SIG-M5 (cell line): ENCODE results near the gene NCF2.

Source experiments
- DNase-seq: peaks from one replicate; lab custom pipeline; 2025; lab: John Stamatoyannopoulos, UW

Gene NCF2

DNA sequence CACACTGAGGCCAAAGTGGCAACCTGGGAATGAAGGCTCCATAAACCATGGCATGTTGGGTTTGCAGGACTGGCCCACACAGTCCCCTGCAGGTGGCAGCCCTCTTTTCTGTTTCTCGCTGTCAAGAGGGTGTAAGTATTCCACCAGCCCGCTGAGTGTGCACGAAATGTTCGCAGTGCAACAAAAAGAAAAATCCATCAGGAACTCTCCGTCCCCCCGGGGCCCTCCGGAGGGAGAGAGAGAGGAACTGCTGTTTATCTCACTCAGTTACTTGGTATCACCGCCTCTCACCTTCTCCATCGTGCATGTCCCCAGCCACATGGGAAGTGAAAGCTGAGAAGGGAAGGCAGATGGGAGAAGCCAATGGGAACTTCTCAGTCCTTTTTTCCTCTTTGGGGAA is 38.3 kb downstream of the NCF2 start:
- no peak for DNase-seq

DNA sequence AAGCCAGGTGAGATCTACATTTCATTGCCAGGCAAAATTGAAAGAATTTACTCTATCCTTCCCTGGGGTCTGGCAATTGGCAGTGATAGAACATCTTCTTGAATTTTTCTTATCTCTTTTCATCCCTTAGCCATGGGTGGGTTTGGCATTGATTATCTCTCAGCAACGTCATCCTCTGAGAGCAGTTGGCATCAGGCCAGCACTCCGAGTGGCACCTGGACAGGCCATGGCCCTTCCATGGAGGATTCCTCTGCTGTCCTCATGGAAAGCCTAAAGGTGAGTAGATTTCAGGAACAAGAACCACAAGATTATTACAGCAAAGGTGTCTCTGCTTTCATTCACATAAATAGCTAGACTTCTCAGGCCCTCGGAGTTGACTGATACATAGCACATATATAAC is 39.3 kb downstream of the NCF2 start:
- no peak for DNase-seq

DNA sequence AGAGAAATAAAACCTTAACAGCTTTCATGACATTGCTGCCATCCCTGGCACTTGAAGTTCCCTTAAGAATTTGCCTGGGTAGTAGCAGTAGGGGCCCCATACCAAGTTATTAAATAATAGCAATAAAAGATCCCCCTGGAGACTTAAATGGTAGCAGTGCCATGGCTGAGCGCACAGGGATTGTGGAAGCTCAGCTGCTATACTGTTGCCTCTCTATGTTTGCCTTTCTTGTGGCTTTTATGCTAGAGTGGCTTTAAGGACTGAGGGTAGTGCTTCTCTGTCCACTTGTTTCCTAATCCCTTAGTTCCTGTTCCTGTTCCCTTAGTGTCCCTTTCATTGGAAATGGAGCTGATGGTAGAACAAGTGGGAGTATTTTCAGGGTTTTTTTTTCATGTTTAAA is 42.1 kb downstream of the NCF2 start:
- DNase-seq: no peak

DNA sequence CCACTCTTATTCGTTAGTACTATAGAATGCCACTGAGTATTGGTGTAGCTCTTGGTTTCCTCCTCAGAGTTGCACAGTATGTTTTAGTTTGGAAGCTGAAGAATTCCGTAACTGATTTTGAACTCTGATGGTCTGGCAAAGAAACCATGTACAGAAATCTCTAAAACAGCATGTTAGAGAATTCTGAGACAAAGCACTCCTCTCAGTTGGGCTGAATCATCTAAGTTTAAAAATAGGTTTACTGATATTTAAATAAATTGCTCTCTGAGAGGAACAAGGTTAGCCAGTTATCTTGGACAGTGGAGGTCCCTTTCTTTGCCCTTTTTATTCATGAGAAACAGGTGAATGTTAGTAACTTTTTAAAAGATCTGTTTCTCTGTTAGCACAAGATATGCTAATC is 43.8 kb downstream of the NCF2 start:
- DNase-seq: no peak

DNA sequence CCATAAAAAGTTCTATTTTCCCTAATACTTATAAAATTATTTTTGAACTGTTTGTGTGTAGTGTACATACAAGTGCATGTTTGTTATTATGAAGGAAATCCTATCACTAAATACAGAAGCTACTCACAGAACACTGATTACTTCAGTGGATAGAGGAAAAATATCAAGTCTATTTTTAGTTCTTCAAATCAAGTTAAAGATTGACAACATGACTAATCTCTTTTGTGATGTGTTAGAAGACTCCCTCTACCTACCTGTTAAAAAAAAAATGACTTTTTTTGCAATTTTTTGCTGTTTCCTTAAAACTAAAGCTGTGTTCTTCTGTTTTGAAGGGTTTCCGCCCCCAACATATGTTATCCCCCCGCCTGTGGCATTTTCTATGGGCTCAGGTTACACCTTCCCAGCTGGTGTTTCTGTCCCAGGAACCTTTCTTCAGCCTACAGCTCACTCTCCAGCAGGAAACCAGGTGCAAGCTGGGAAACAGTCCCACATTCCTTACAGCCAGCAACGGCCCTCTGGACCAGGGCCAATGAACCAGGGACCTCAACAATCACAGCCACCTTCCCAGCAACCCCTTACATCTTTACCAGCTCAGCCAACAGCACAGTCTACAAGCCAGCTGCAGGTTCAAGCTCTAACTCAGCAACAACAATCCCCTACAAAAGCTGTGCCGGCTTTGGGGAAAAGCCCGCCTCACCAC is 45.5 kb downstream of the NCF2 start:
- DNase-seq: no peak

DNA sequence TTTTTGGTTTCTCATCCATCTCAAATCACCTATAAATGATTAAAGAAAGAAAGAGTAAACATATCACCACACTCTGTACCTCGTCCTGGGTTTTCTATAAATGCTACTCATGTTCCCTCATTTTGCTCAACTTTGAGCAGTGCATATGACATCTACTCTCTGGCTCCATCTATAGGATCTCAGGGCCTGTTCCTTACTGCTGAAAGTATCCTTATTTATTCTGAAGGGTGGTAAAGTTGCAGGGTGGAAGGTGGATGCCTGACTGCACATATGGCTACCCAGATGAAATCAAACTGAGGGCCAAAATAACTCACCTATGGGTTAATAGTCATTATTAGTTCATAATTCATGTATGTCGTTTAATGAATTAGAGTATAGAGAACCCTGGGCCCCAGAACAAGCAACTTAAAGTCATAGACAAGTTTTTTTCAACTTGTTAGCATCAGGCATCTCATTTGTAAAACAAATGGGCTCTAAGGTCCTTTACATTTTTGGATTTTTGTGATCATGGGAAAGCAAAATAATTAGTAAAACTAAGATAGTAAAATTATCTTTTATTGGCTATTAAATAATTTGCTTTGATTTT is 46.5 kb downstream of the NCF2 start:
- peak; percentile 37 for DNase-seq

DNA sequence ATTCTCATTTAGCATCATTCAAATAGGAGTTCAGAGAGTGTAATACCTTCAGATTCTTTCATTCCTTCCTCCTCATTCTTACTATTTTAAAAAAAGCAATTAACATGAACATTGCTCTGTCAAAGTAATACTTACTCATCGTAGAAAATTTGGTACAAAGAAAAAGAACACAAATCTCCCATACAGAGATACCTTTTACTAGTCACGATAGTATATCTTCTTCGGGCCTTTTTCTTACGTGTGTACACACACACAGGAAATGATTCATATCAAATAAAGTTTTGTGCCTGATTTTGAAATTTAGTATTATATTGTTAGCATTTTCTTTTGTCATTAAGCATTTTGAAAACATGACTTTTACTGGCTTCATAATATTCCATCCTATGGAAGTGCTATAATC is 52.9 kb downstream of the NCF2 start:
- DNase-seq: no peak

DNA sequence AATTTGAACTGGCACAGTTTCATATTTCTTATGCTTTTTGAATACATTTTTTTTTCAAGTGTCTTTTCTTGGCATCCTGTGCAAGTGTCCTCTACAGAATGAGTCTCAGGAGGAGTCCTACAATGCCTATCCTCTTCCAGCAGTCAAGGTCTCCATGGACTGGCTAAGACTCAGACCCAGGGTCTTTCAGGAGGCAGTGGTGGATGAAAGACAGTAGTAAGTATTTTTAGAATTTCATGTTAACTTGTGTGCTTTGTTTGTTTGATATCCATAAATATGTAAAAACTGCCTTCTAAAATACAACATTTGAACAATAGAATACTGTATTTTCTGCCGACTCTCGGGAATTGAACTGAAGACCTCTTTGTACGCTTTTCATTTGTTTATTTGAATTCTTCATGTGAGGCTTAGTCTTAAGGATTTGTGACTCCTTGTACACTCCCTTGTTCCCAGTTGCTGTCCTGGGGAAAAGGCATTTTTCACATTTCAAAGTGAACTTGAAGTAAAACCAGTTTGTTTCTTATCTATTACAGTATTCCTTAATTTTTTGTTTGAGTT is 56.6 kb downstream of the NCF2 start:
- DNase-seq: no peak

DNA sequence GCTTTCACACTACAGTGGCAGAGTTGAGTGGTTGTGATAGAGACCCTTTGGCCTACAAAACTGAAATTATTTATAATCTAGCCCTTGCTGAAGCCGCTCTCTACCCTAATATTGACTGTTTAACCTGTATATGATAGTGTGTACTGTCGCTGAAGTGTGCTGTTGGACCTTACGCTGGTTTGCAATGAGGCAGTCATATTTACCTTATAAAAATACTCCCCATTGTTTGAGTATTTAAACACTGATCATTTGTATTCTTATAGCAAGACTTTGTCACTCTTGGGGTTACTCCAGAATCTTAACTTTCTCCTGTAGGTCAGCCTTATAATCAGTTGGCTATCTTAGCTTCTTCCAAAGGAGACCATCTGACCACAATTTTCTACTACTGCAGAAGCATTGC is 61.7 kb downstream of the NCF2 start:
- no peak for DNase-seq

DNA sequence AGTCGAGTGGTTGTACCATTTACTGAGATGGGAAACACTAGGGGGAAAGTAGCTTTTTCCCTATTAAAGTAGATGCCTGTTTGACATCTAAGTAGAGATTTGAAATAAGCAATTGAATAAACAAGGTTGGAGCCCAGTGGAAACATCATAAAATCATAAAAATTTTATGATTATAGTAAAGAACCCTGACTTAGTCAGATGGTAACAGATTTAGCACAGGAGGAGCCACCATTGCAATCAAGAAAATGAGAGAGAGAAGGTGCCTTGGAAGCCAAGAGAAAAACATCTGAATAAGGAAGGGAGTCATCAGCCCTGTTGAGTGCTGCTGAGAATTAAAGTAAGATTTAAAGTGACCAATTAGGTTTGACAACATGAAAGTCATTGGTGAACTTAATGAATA is 68.2 kb downstream of the NCF2 start:
- no peak for DNase-seq

DNA sequence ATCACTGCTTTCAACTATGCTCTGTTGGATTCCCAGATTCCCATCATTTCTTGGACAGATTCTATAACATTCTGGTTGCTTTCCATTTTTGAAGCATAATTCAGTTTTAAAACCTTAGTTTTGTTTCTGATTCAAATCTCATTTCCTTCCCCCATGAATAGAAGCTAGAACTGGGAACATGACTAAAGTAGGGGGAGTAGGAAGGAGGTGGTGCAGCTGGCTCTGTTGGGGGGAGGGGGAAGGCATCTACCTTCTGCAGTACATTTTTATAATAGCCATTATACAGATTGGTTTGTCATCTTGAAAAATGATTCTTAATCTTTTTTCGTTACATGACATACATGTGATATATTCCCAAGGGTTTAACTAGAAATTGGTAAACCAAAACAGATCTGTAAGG is 69.9 kb downstream of the NCF2 start:
- DNase-seq: no peak

DNA sequence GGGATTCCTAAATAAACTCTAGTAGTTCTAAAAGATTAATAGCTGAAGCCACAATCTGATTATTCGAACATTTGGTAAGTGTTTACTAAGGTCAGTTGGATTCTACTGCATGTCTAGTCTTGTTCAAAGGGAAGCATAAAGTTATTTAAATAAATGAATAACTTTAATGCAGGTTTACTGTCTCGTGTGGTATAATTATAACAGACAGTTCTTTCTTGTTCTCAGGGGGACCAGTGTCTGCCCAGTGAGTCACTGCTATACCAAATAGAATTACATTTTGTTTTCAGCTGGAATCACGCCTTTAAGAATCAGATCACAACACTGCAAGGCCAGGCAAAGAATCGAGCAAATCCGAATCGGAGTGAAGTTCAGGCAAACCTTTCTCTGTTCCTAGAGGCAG is 72.9 kb downstream of the NCF2 start:
- no peak for DNase-seq

DNA sequence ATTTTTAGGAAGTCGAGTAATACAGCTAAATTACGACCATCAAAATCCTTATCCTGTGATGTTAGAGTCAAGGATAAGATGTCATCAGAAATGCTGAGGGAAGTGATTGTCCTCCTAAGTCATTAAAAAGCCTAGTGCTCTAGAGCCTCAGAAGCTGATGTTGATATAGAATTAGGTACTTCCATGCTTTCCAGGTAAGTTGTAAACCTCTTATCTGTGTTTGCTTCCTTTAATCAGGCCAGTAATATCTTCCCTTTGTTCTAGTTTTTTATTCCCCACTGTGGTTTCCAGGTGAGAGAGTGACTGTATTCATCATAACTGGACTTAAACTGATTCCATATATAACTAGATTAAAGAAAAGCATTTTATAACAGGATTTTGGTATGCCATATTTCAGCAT is 73.5 kb downstream of the NCF2 start:
- DNase-seq: no peak

DNA sequence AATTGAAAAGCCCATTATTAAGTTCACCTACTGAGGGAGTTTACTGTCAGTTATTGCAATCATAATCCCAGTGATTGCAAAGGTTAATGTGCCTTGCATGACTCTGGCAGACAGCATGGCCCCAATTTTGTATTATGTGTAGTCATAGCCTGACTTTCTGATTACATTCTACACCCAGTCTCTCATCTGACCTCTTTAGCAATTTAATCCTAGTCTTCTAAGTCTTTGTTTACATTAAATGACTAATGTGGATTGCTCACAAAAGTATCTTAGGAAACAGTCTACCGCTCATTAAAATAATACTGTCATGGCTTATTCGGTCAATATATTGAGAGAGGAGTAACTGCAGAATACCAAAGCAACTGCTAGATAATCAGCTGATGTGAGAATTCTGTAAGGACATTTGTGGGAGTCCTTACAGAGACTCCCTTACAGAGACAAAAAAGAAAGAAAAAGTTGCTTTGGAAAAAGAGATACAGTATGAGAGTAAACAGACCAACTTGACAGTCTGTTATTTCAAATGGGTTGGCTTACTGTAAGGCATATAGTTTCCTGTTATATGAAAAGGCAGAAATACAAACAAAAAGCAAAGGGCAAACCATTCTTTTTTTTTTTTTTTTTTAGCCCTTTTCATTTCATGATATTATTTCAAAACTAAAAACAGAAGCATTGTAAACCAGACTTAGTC is 75.1 kb downstream of the NCF2 start:
- no peak for DNase-seq

DNA sequence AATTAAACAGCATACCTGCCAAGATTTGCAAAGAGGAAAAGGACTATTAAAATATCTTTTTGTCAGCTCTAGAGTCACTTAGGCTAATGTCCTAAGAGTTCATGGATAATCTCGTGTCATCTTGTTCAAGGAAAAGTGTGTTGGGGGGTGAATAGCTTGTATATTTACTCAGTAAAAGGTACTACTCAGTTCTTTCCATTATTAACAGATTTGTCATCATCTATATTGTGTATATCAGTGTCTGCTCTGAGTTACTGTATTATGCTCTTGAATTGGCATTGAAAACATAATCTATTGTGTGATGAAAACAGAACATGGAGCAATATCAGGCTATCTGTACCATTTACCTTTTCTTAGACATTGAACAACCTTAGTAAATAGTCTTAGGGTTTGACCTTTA is 76.0 kb downstream of the NCF2 start:
- DNase-seq: no peak

DNA sequence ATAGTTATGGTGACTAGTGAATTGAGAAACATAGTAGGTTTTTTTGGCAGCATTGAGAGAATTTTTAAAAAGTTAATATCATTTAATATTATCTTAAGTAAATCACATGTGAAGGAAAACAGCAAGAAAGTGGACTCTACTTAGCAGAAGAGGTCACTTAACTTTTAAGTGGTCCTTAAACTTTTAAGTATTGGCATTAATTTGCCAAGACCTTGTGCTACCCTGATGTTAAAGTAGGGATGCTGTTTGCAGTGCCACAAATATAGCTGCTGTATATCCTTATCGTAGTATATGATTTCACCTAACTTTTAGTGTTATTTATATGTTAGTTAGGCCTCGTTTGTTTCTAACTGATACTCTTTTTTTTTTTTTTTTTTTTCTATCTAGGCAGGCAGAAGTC is 77.8 kb downstream of the NCF2 start:
- DNase-seq: no peak

DNA sequence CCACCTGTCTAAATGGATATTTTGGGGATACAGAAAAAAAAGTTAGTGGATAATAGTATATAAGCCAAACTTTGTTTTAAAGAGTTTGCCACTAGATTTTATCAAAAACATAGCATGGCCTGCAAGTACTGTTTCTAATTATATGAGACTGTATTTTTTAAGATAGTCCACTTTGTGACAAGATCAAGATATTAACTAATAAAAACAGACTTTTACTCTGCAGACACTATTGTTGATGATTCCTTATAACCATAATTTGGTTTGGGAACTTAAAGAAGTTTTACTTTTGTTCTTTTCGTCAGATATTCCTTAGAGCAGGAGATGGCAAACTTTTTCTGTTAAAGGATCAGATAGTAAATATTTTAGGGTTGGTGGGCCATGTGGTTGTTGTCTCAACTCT is 81.6 kb downstream of the NCF2 start:
- DNase-seq: no peak

DNA sequence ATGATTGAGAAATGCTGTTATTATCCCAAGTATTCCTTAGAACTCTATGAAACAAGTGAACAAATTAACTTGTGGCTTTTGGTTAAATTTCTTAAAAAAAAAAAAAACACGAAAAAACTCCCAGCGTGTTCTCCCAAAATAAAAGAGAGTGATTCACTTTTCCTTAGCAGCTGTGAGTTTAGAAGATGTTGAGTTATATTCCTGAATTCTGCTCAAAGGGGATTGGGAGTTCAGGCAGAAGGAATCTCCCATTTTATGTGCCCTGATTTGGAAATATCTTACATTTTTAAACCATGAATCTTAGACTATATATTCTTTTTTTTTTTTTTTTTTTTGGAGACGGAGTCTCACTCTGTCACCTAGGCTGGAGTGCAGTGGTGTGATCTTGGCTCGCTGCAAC is 83.7 kb downstream of the NCF2 start:
- DNase-seq: no peak
